Breast epithelium (tissue), 4 donors: ENCODE measurements around the gene SERPINB2. TPM values are rescaled to one million over a fixed set of nuclear protein-coding genes. Genes with fewer than 3 reads are reported as not detected.

Experiments used
- DNase-seq, 2 donors: peaks; one replicate each; pipeline ENCODE4 v3.0.0-alpha.2; 2019; ENCODE audit warnings: low spot score in 2 of 2
- H3K27ac ChIP-seq, 2 donors: fragments of 200-600 bp; sonication (generic) in 1 of 2; one replicate each; pipeline ENCODE4 v1.5.1; 2016 to 2019; ENCODE audit warnings: mild to moderate bottlenecking in 1 of 2
- H3K27me3 ChIP-seq, 2 donors: fragments of 200-600 bp; sonication (generic) in 1 of 2; one replicate each; pipeline versions ENCODE4 v1.5.1 to v1.6.0; 2017 to 2019; ENCODE audit warnings: control low read depth in 1 of 2, mild to moderate bottlenecking in 1 of 2
- H3K36me3 ChIP-seq: fragments of 200-600 bp; one replicate; pipeline ENCODE4 v1.5.1; 2019
- H3K4me1 ChIP-seq, 2 donors: fragments of 200-600 bp; sonication (generic); one replicate each; pipeline ENCODE4 v1.5.1; 2016 to 2019; ENCODE audit warnings: control low read depth in 1 of 2
- H3K4me3 ChIP-seq, 3 donors: fragments of 200-600 bp; sonication (generic); 1 replicate in 2 of 3; 2 replicates in 1 of 3; pipeline ENCODE4 v1.5.1; 2016 to 2019; ENCODE audit warnings: mild to moderate bottlenecking in 3 of 3, moderate library complexity in 2 of 3
- H3K9me3 ChIP-seq, 2 donors: fragments of 200-600 bp; sonication (generic) in 1 of 2; one replicate each; pipeline ENCODE4 v1.5.1; 2016 to 2019; ENCODE audit warnings: control low read depth in 1 of 2
- CTCF ChIP-seq, 3 donors: fragments of 450-650 bp; IDR thresholded peaks; one replicate each; pipeline ENCODE4 v1.5.1; 2016 to 2017; ENCODE audit warnings: antibody characterized with exemption in 3 of 3, mild to moderate bottlenecking in 3 of 3, moderate library complexity in 3 of 3
- POLR2A ChIP-seq: fragments of 450-650 bp; IDR thresholded peaks from one replicate; pipeline ENCODE4 v1.6.1; 2016; ENCODE audit warnings: antibody characterized with exemption, mild to moderate bottlenecking, moderate library complexity
- POLR2AphosphoS5 ChIP-seq, 3 donors: sonication (generic); formaldehyde crosslinking; IDR thresholded peaks; one replicate each; pipeline ENCODE4 v1.6.1; 2017; ENCODE audit warnings: antibody characterized with exemption in 3 of 3
- intact Hi-C: fragments of 100-400 bp; cut with DNase I; formaldehyde crosslinking; loops from one replicate; pipeline ENCODE4 v1.15.1; 2023; ENCODE audit warnings: low total_unique reads
- total RNA-seq, 3 donors: library from RNA; depleted of rRNA; stranded (reverse); fragments of >200 nt; gene quantifications; one replicate each; pipeline ENCODE4 v1.1.0, GENCODE V29; 2016

The SERPINB2 gene
- total RNA-seq, 3 donors from 2014 or later = 0.32 to 16.2 TPM; not detected in 1

GRCh38 chr18:63879709-63880108 lies 7.8 kb upstream of the SERPINB2 start:
- Histone ChIP-seq H3K36me3 (no peaks in the 10 kb centered on the region), H3K27ac (no peak overlapping the region), H3K27me3 (no peaks in the 10 kb centered on the region), H3K9me3 (no peaks in the 10 kb centered on the region), H3K4me3 (no peak overlapping the region), H3K4me1 (no peaks in the 10 kb centered on the region)
- DNase-seq = no peak
- intact Hi-C loops = no loop called here
- TF ChIP-seq POLR2A (no peak), CTCF (IDR thresholded peaks at IDR 0.05) (no peak), POLR2AphosphoS5 (IDR thresholded peaks at IDR 0.05) (no peak)

DNA sequence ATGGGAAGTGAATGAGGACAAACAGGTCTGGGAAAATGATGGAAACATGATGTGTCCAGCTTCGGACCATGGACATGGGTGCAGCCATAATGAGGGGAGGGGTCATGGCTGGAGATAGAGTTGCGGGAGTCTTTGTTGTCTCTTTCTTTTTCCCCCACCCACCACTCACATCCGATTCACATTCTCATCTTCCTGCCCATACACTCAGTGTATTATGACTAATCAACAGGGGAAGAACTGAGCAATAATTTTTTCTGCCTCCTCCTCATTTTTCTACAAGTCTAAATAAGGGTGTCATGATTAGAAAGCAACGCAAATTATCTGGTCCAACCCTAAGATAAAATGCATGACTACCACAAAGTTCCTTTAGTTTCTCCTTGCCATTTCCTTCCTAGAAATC lies 5.7 kb upstream of the SERPINB2 start:
- no peaks in the 10 kb centered on the region for H3K9me3 ChIP-seq
- DNase-seq = no peak
- no peaks in the 10 kb centered on the region for H3K4me1 ChIP-seq
- H3K4me3 ChIP-seq = no peak overlapping the region
- intact Hi-C loops = no loop called here
- no peaks in the 10 kb centered on the region for H3K36me3 ChIP-seq
- TF ChIP-seq POLR2A (no peak), POLR2AphosphoS5 (IDR thresholded peaks at IDR 0.05) (no peak), CTCF (IDR thresholded peaks at IDR 0.05) (no peak)
- no peak overlapping the region for H3K27ac ChIP-seq
- no peaks in the 10 kb centered on the region for H3K27me3 ChIP-seq

DNA sequence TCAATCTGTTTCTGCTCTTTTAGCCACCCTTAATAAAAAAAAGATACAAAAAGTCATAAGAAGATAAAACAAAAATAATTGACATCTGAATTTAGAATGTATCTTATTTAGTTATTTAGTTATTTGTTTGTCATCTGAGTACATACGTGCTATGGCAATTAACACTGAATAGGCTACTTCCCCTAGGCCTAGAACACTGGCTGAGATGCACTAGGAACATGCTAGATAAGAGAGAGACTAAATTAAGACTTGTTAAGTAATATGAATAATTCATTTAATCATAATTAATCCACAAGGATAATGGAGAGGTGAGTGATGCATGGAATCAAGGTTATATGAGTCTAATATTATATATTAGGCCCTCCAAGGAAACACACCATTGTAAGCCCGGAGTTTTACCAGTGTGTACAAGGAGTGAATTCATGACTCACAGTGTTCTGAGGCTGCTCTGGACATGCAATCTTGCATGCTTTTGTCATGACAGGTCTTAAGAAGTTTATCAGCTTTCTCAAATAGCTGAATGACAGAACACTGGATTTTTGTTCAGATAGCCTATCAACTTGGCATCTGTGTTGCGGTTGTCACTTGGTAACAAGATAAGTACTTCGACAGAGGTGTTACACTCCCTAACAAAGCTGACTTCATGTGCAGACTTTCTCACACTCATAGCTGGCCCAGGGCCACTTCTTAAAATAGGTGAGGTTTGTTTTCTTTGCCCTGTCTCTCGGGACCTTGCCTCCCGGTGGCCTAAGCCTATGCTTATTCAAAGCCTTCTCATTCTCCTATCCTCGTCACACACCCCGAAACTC lies 5.0 kb upstream of the SERPINB2 start:
- no peaks in the 10 kb centered on the region for H3K9me3 ChIP-seq
- H3K27ac ChIP-seq = no peak overlapping the region
- no peaks in the 10 kb centered on the region for H3K36me3 ChIP-seq
- no peaks in the 10 kb centered on the region for H3K4me1 ChIP-seq
- no peak overlapping the region for H3K4me3 ChIP-seq
- H3K27me3 ChIP-seq = no peaks in the 10 kb centered on the region
- DNase-seq = no peak
- intact Hi-C loops = no loop called here
- no peak for TF ChIP-seq POLR2A
- TF ChIP-seq CTCF (IDR thresholded peaks at IDR 0.05) = no peak
- no peak for TF ChIP-seq POLR2AphosphoS5 (IDR thresholded peaks at IDR 0.05)

DNA sequence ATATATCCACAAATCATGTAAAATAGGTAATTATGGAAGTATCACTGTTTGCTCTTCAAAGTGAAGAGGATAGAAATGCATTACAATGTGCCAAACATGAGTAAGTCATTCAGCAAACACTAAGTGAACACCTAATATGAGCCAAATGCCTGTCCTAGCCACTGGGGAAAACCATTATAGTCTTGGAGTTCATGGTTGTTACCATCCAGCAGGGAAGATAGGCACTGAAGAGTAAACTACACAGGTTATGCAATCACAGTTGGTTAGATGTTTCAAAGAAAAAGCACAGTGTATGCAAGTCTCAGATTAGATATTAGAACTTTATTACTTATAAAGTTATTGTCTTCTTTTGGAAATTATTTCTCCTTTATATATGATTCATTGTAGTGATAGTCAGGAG lies 3.9 kb upstream of the SERPINB2 start:
- no peaks in the 10 kb centered on the region for H3K27me3 ChIP-seq
- no peak overlapping the region for H3K27ac ChIP-seq
- H3K9me3 ChIP-seq = no peaks in the 10 kb centered on the region
- H3K36me3 ChIP-seq = no peaks in the 10 kb centered on the region
- H3K4me3 ChIP-seq = no peak overlapping the region
- no peak for TF ChIP-seq CTCF (IDR thresholded peaks at IDR 0.05)
- TF ChIP-seq POLR2AphosphoS5 (IDR thresholded peaks at IDR 0.05) = no peak
- no peak for TF ChIP-seq POLR2A
- no peaks in the 10 kb centered on the region for H3K4me1 ChIP-seq
- no peak for DNase-seq
- intact Hi-C loops = no loop called here

- no peak for DNase-seq
- no peaks in the 10 kb centered on the region for H3K9me3 ChIP-seq
- intact Hi-C loops = no loop called here
- TF ChIP-seq POLR2AphosphoS5 (IDR thresholded peaks at IDR 0.05) (no peak), CTCF (IDR thresholded peaks at IDR 0.05) (no peak), POLR2A (no peak)
- H3K4me1 ChIP-seq = no peaks in the 10 kb centered on the region
- H3K36me3 ChIP-seq = no peaks in the 10 kb centered on the region
- no peak overlapping the region for H3K27ac ChIP-seq
- no peaks in the 10 kb centered on the region for H3K27me3 ChIP-seq
- H3K4me3 ChIP-seq = no peak overlapping the region
Measured at GRCh38 chr18:63888470-63889190, 1.1 kb downstream of the SERPINB2 start.
